Liver (tissue), 9 donors: ENCODE data around the gene USP46. TPM values are rescaled to one million over a fixed set of nuclear protein-coding genes. Genes with fewer than 3 reads are reported as not detected.

Experiments used
- DNase-seq: peaks from one replicate; pipeline ENCODE4 v3.0.0-alpha.2; 2017; ENCODE audit warnings: low spot score
- H3K27ac ChIP-seq, 2 donors: one replicate each; pipeline ENCODE4 v1.7.0; 2013; ENCODE audit warnings: inconsistent platforms in 2 of 2, low read length in 2 of 2, control low read depth in 1 of 2, low read depth in 1 of 2, mild to moderate bottlenecking in 1 of 2
- H3K27me3 ChIP-seq, 4 donors: one replicate each; pipeline versions ENCODE4 v1.6.1 to v1.7.0; 2013; ENCODE audit warnings: low read length in 3 of 4, inconsistent platforms in 1 of 4, mild to moderate bottlenecking in 1 of 4, moderate library complexity in 1 of 4; ENCODE audit not compliant: control insufficient read depth in 4 of 4, insufficient read depth in 4 of 4
- H3K36me3 ChIP-seq, 4 donors: one replicate each; pipeline versions ENCODE4 v1.6.1 to v1.7.0; 2013; ENCODE audit warnings: low read length in 3 of 4, mild to moderate bottlenecking in 3 of 4, low read depth in 1 of 4, moderate library complexity in 1 of 4; ENCODE audit not compliant: control insufficient read depth in 4 of 4, insufficient read depth in 3 of 4
- H3K4me1 ChIP-seq, 4 donors: one replicate each; pipeline versions ENCODE4 v1.6.1 to v1.7.0; 2013; ENCODE audit warnings: low read length in 3 of 4, mild to moderate bottlenecking in 3 of 4, moderate library complexity in 1 of 4; ENCODE audit not compliant: control insufficient read depth in 4 of 4, insufficient read depth in 4 of 4
- H3K4me3 ChIP-seq, 3 donors: one replicate each; pipeline versions ENCODE4 v1.6.1 to v1.7.0; 2013; ENCODE audit warnings: low read length in 3 of 3, control low read depth in 1 of 3, low read depth in 1 of 3, mild to moderate bottlenecking in 1 of 3
- H3K9ac ChIP-seq, 2 donors: one replicate each; pipeline ENCODE4 v1.7.0; 2013; ENCODE audit warnings: low read length in 2 of 2, mild to moderate bottlenecking in 2 of 2, moderate library complexity in 2 of 2, control low read depth in 1 of 2, low read depth in 1 of 2
- H3K9me3 ChIP-seq, 4 donors: one replicate each; pipeline versions ENCODE4 v1.6.1 to v1.7.0; 2013; ENCODE audit warnings: low read length in 3 of 4; ENCODE audit not compliant: control insufficient read depth in 4 of 4
- EGR1 ChIP-seq, 2 donors: IDR thresholded peaks; 2 replicates each; pipeline ENCODE4 v1.6.1; 2016 to 2018; ENCODE audit warnings: antibody characterized with exemption in 2 of 2, low read depth in 2 of 2
- FOXA1 ChIP-seq: IDR thresholded peaks from 2 replicates; pipeline ENCODE4 v1.6.1; 2016; ENCODE audit warnings: antibody characterized with exemption
- FOXA2 ChIP-seq: IDR thresholded peaks from 2 replicates; pipeline ENCODE4 v1.6.1; 2016; ENCODE audit warnings: antibody characterized with exemption
- GABPA ChIP-seq, 2 donors: IDR thresholded peaks in 1 of 2; conservative IDR thresholded peaks in 1 of 2; 2 replicates each; pipeline ENCODE4 v1.6.1; 2016; ENCODE audit warnings: antibody characterized with exemption in 2 of 2, mild to moderate bottlenecking in 1 of 2, moderate library complexity in 1 of 2
- HNF4G ChIP-seq: IDR thresholded peaks from 2 replicates; pipeline ENCODE4 v1.6.1; 2016; ENCODE audit warnings: antibody characterized with exemption
- JUND ChIP-seq, 2 donors: IDR thresholded peaks; 2 replicates each; pipeline ENCODE4 v1.6.1; 2016; ENCODE audit warnings: antibody characterized with exemption in 2 of 2
- MAX ChIP-seq: IDR thresholded peaks from 2 replicates; pipeline ENCODE4 v1.6.1; 2016; ENCODE audit warnings: antibody characterized with exemption
- NR2F2 ChIP-seq: IDR thresholded peaks from 2 replicates; pipeline ENCODE4 v1.6.1; 2016; ENCODE audit warnings: antibody characterized with exemption
- RAD21 ChIP-seq, 2 donors: IDR thresholded peaks; 2 replicates each; pipeline ENCODE4 v1.6.1; 2016; ENCODE audit warnings: antibody characterized with exemption in 2 of 2, mild to moderate bottlenecking in 2 of 2
- RXRA ChIP-seq, 2 donors: IDR thresholded peaks; 2 replicates each; pipeline ENCODE4 v1.6.1; 2017 to 2018; ENCODE audit warnings: antibody characterized with exemption in 2 of 2, mild to moderate bottlenecking in 1 of 2
- TAF1 ChIP-seq: conservative IDR thresholded peaks from 2 replicates; pipeline ENCODE4 v1.6.1; 2016; ENCODE audit warnings: antibody characterized with exemption, mild to moderate bottlenecking
- YY1 ChIP-seq: IDR thresholded peaks from 2 replicates; pipeline ENCODE4 v1.6.1; 2016; ENCODE audit warnings: antibody characterized with exemption, mild to moderate bottlenecking
- ZBTB33 ChIP-seq: IDR thresholded peaks from 2 replicates; pipeline ENCODE4 v1.6.1; 2016; ENCODE audit warnings: antibody characterized with exemption
- WGBS: extraction: QIAGEN DNeasy Blood & Tissue Kit; methylation state at CpG from one replicate; pipeline ENCODE4 v1.1.7; 2013; 5-methylcytosine and 5-hydroxymethylcytosine counted together
- polyA plus RNA-seq, 2 donors: library from polyadenylated mRNA; stranded (reverse) in 1 of 2; unstranded in 1 of 2; fragments of 200-250 nt in 1 of 2; fragments of >200 nt in 1 of 2; fragmentation: Nextera tagmentation in 1 of 2; extraction: Ambion mirVana in 1 of 2; gene quantifications; one replicate each; pipeline versions ENCODE4 v1.2.1 to v1.2.3, GENCODE V29; 2013 to 2015
- total RNA-seq, 2 donors: library from RNA; depleted of rRNA; stranded (reverse); fragments of >200 nt; gene quantifications; one replicate each; pipeline ENCODE4 v1.2.3, GENCODE V29; 2014
- TF ChIP-seq, protein P1 (sequence below): IDR thresholded peaks from 2 replicates; pipeline ENCODE4 v1.6.1; 2016; ENCODE audit warnings: antibody characterized with exemption, mild to moderate bottlenecking
- TF ChIP-seq, protein P2 (sequence below): fragments of 150-350 bp; IDR thresholded peaks from 2 replicates; pipeline ENCODE4 v1.5.1; 2017; ENCODE audit warnings: improper control_type of control experiment, low read depth, low read length; ENCODE audit not compliant: missing input control
- TF ChIP-seq, protein P3 (sequence below): IDR thresholded peaks from 2 replicates; pipeline ENCODE4 v1.6.1; 2016; ENCODE audit warnings: antibody characterized with exemption
- donor health status: healthy.
- donor health status: healthy.
- donor health status: healthy.
- donor health status: healthy.
- donor health status: healthy.

USP46 gene
- total and polyA plus RNA-seq, 4 donors = 2.3 to 5.5 (median 3.9) TPM

DNA sequence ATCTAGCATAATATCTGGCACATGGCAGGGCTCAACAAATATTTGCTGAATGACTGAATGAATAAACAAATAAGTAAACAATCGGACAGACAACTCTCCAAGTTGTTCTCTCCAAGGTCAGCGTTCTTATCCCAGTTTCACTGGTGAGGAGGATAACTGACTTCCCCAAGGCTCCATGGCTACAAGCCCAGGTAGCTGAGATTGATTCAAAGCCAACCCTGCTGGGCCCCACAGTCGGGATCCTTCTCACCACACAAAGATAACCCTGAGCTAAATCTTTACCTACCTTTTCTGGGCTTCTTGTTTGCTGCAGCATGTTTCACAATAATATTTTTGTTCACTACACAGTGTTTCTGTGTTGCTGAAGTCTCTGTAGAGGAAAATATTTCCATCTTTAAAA, 54.9 kb downstream of the USP46 start:
- Histone ChIP-seq H3K36me3 (peaks cover 0 to 2% (median 0%) of the 10 kb centered on the region in 4 donors), H3K9me3 (no peaks in the 10 kb centered on the region), H3K27ac (no peak overlapping the region), H3K27me3 (no peaks in the 10 kb centered on the region), H3K4me1 (peaks cover 0 to 11% (median 2%) of the 10 kb centered on the region in 4 donors), H3K4me3 (no peak overlapping the region), H3K9ac (no peak overlapping the region)
- no peak for TF ChIP-seq GABPA (IDR thresholded peaks at IDR 0.05 in 1 of 2, conservative IDR thresholded peaks at IDR 0.05 in 1 of 2)
- no peak for TF ChIP-seq JUND (IDR thresholded peaks at IDR 0.05)
- no peak for TF ChIP-seq TAF1
- TF ChIP-seq RAD21 (IDR thresholded peaks at IDR 0.05) = no peak
- TF ChIP-seq EGR1 (IDR thresholded peaks at IDR 0.05; ENCODE audit: low read depth in 2 of 2) = no peak
- no peak for TF ChIP-seq FOXA1
- TF ChIP-seq MAX = no peak
- TF ChIP-seq NR2F2 = no peak
- TF ChIP-seq, protein P1, sequence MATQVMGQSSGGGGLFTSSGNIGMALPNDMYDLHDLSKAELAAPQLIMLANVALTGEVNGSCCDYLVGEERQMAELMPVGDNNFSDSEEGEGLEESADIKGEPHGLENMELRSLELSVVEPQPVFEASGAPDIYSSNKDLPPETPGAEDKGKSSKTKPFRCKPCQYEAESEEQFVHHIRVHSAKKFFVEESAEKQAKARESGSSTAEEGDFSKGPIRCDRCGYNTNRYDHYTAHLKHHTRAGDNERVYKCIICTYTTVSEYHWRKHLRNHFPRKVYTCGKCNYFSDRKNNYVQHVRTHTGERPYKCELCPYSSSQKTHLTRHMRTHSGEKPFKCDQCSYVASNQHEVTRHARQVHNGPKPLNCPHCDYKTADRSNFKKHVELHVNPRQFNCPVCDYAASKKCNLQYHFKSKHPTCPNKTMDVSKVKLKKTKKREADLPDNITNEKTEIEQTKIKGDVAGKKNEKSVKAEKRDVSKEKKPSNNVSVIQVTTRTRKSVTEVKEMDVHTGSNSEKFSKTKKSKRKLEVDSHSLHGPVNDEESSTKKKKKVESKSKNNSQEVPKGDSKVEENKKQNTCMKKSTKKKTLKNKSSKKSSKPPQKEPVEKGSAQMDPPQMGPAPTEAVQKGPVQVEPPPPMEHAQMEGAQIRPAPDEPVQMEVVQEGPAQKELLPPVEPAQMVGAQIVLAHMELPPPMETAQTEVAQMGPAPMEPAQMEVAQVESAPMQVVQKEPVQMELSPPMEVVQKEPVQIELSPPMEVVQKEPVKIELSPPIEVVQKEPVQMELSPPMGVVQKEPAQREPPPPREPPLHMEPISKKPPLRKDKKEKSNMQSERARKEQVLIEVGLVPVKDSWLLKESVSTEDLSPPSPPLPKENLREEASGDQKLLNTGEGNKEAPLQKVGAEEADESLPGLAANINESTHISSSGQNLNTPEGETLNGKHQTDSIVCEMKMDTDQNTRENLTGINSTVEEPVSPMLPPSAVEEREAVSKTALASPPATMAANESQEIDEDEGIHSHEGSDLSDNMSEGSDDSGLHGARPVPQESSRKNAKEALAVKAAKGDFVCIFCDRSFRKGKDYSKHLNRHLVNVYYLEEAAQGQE = no peak
- no peak for TF ChIP-seq HNF4G
- TF ChIP-seq, protein P2, sequence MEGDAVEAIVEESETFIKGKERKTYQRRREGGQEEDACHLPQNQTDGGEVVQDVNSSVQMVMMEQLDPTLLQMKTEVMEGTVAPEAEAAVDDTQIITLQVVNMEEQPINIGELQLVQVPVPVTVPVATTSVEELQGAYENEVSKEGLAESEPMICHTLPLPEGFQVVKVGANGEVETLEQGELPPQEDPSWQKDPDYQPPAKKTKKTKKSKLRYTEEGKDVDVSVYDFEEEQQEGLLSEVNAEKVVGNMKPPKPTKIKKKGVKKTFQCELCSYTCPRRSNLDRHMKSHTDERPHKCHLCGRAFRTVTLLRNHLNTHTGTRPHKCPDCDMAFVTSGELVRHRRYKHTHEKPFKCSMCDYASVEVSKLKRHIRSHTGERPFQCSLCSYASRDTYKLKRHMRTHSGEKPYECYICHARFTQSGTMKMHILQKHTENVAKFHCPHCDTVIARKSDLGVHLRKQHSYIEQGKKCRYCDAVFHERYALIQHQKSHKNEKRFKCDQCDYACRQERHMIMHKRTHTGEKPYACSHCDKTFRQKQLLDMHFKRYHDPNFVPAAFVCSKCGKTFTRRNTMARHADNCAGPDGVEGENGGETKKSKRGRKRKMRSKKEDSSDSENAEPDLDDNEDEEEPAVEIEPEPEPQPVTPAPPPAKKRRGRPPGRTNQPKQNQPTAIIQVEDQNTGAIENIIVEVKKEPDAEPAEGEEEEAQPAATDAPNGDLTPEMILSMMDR = no peak
- no peak for TF ChIP-seq FOXA2
- no peak for TF ChIP-seq YY1
- 41% methylated on average over 3 of the region's 3 CpGs for WGBS
- no peak for DNase-seq

DNA sequence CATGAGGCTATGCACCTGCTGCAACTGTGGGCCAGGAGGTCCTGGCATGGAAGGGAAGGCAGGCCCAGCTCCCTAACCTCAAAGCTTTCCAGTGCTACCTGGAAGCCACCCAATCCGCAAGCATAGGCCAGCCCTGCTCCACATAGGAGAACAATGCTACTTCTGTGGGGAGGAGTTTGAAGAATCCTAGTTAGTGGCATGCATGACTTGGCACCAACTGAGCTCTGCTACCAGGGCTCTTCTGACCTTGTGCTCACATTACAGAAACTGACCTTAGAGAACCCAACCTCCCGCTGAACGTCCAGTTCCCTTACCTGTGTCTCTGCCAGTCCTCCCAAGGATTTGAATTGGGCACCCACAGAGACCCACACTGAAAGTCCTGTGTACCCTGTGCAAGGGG, 58.8 kb downstream of the USP46 start:
- Histone ChIP-seq H3K9me3 (no peaks in the 10 kb centered on the region), H3K27me3 (no peaks in the 10 kb centered on the region), H3K36me3 (peaks cover 5 to 27% (median 16%) of the 10 kb centered on the region in 4 donors), H3K4me1 (no peaks in the 10 kb centered on the region), H3K4me3 (no peak overlapping the region), H3K9ac (no peak overlapping the region), H3K27ac (no peak overlapping the region)
- TF ChIP-seq ZBTB33 = no peak
- no peak for TF ChIP-seq FOXA2
- no peak for TF ChIP-seq HNF4G
- TF ChIP-seq, protein P3, sequence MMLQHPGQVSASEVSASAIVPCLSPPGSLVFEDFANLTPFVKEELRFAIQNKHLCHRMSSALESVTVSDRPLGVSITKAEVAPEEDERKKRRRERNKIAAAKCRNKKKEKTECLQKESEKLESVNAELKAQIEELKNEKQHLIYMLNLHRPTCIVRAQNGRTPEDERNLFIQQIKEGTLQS = no peak
- no peak for TF ChIP-seq JUND (IDR thresholded peaks at IDR 0.05)
- no peak for TF ChIP-seq RAD21 (IDR thresholded peaks at IDR 0.05)
- no peak for TF ChIP-seq TAF1
- TF ChIP-seq MAX = no peak
- no peak for TF ChIP-seq RXRA (IDR thresholded peaks at IDR 0.05)
- TF ChIP-seq NR2F2 = no peak
- no peak for TF ChIP-seq GABPA (IDR thresholded peaks at IDR 0.05 in 1 of 2, conservative IDR thresholded peaks at IDR 0.05 in 1 of 2)
- TF ChIP-seq EGR1 (IDR thresholded peaks at IDR 0.05; ENCODE audit: low read depth in 2 of 2) = no peak
- TF ChIP-seq, protein P2 = no peak
- TF ChIP-seq YY1 = no peak
- 80% methylated on average over 3 of the region's 3 CpGs for WGBS
- no peak for DNase-seq
